AG04450 (cell line): Measurements from ENCODE around the gene MALSU1. TPM values are rescaled to one million over a fixed set of nuclear protein-coding genes. Genes with fewer than 3 reads are reported as not detected.
A peak's percentile ranks its signal among the peaks of the same experiment; 100 is the strongest.

Experiments used
- CTCF ChIA-PET: fragments of 300-600, 350-600 bp; formaldehyde crosslinking; extraction: SDS; loops from one replicate; lab custom pipeline; 2022; ENCODE audit warnings: antibody characterized with exemption, inconsistent platforms; lab: Charles Lee
- POLR2A ChIA-PET: fragments of 350-600 bp; formaldehyde crosslinking; extraction: SDS; loops from one replicate; lab custom pipeline; 2021; ENCODE audit warnings: antibody characterized with exemption, inconsistent platforms; lab: Yijun Ruan, JAX
- DNase-seq: peaks from one replicate; pipeline ENCODE4 v3.0.0-alpha.2; 2011; ENCODE audit warnings: low read depth, low spot score
- H3K27ac ChIP-seq: one replicate; pipeline ENCODE4 v1.5.1; 2012; ENCODE audit warnings: low read depth, low read length, control low read depth
- H3K27me3 ChIP-seq: one replicate; pipeline ENCODE4 v1.6.0; 2012; ENCODE audit warnings: low read length; ENCODE audit not compliant: control insufficient read depth, insufficient read depth
- H3K4me3 ChIP-seq: 2 replicates; pipeline ENCODE4 v1.5.1; 2011; ENCODE audit warnings: mild to moderate bottlenecking, low read depth, low read length, control low read depth
- H3K9me3 ChIP-seq: 2 replicates; pipeline ENCODE4 v1.5.1; 2012; ENCODE audit warnings: low read length; ENCODE audit not compliant: control insufficient read depth, insufficient read depth
- CTCF ChIP-seq: IDR thresholded peaks from 2 replicates; pipeline ENCODE4 v1.5.1; 2011; ENCODE audit warnings: low read depth, low read length, control low read depth, inconsistent platforms
- polyA plus RNA-seq: library from polyadenylated mRNA; depleted of rRNA; stranded (reverse); fragments of >200 nt; gene quantifications from 2 replicates; pipeline ENCODE4 v1.2.3, GENCODE V29; 2011

MALSU1 gene
- polyA plus RNA-seq, 1 experiment, result 82.2 TPM

GRCh38 chr7:23276376-23276775 is 22.8 kb upstream of the MALSU1 start:
- no peak; the same call in none of the 2 replicates for TF ChIP-seq CTCF
- DNase-seq, result no peak
- no peak overlapping the region for H3K27ac ChIP-seq
- no peak overlapping the region for H3K4me3 ChIP-seq
- no peaks in the 10 kb centered on the region for H3K9me3 ChIP-seq
- peaks cover 7% of the 10 kb centered on the region for H3K27me3 ChIP-seq
- POLR2A ChIA-PET, result no interaction called here
- CTCF ChIA-PET, result interaction anchor here (0.8 to 3.1 kb wide), 16 partner anchors 8 to 270 kb away, joined by 3 to 20 read pairs (median 4); no protein-coding TSS in a partner anchor

DNA sequence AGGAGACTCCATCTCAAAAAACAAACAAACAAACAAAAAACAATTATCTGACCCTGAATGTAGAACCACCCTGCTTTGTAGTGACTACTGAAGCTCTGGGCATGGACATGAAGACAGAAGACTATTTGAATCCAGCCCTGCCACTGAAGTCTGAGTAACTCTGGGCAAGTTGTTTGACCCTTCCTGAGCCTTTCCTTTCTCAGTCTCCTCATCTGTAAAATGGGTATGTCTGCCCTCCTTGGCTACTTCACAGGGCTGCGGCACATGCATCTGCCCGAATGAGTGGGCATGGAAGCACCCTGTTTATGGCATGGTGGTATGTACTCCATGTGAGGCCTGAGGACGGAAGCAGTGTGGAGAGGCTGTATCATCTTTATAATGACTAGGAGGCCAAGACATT is 22.2 kb upstream of the MALSU1 start:
- no peak for DNase-seq
- CTCF ChIA-PET, result interaction anchor here (0.5 to 3.1 kb wide), 21 partner anchors 9 to 246 kb away, joined by 3 to 20 read pairs (median 4); no protein-coding TSS in a partner anchor
- H3K27ac ChIP-seq, result no peak overlapping the region
- peaks cover 5% of the 10 kb centered on the region for H3K27me3 ChIP-seq
- no peak overlapping the region for H3K4me3 ChIP-seq
- H3K9me3 ChIP-seq, result no peaks in the 10 kb centered on the region
- TF ChIP-seq CTCF, result no peak; the same call in 1 of the 2 replicates
- POLR2A ChIA-PET, result no interaction called here

DNA sequence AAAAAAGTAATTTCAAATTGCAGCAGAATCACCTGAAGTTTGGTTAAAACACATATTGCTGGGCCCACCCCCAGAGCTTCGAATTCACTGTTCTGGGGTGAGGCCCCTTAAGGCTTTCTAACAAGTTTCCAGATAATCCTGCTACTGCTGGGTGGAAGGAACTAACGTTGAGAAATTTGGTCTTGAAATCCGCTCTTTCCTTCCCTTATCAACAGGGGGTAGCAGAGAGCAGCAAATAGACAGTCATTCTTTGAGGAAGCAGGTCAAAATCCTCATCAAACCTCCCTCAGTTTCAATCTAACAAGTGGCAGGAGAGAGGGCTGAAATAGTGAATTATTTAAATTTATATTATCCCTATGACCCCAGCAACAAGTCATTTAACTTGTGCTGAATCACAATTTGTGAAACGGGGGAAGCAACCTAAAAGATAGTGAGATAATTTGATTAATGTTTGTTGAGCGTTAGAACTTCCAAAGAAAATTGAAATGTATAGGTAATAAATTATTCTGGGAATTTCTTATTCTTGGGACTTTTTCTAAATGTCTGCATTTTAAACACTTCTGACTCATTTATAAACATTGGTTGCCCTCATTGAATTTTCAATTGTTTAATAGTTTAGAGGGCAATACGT is 21.7 kb upstream of the MALSU1 start:
- Histone ChIP-seq H3K27me3 (peaks cover 3% of the 10 kb centered on the region), H3K4me3 (no peak overlapping the region), H3K9me3 (no peaks in the 10 kb centered on the region), H3K27ac (no peak overlapping the region)
- peak; percentile 93 for TF ChIP-seq CTCF
- ChIA-PET POLR2A (no interaction called here), CTCF (interaction anchor here (0.5 to 3.1 kb wide), 23 partner anchors 10 to 269 kb away, joined by 3 to 20 read pairs (median 4); no protein-coding TSS in a partner anchor)
- peak; percentile 47 for DNase-seq

DNA sequence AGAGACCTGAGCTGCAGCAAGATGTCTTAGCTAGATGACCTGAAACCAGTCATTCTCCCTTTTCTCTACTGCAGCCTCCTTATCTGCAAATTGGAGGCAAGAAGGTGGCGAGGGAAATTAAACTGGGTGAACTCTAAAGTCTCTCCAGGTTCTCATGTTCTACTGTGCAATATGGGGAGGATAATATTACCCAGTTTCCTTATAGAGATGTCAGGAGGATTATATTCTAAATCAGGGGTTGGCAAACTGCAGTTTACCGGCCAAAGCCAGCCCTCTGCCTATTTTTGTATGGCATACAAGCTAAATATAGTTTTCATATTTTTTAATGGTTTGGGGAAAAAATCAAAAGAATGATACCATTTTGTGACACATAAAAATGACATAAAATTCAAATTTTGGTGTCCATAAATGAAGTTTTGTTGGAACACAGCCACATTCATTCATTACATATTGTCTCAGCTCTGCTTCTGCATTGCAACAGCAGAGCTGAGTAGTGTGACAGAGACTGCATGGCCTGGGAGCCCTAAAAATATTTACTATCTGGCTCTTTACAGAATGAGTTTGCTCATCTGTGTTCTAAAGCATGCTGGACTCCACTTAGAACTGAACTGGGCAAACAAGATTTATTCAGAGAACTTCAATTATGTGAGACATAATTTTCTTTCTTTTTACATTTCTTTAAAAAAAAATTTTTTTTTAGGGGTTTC is 19.2 kb upstream of the MALSU1 start:
- ChIA-PET POLR2A (no interaction called here), CTCF (interaction anchor here (0.6 to 4.2 kb wide), 5 partner anchors 7 to 268 kb away, joined by 3 to 25 read pairs (median 5); no protein-coding TSS in a partner anchor)
- no peak overlapping the region for H3K4me3 ChIP-seq
- no peaks in the 10 kb centered on the region for H3K9me3 ChIP-seq
- no peak for DNase-seq
- TF ChIP-seq CTCF, result no peak
- no peaks in the 10 kb centered on the region for H3K27me3 ChIP-seq
- H3K27ac ChIP-seq, result no peak overlapping the region

DNA sequence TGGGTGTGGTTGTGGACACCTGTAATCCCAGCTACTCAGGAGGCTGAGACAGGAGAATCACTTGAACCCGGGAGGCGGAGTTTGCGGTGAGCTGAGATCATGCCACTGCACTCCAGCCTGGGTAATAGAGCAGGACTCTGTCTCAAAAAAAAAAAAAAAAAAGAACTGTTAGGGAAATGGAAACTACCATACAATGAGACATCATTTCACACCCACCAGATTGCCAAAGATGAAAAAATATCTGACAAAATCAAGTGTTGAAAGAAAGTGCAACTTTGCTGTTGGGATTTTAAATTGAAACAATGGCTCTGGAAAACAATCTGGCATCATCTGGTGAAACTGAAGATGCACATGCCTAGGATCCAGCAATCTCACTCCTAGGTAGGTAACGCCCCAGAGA is 16.1 kb upstream of the MALSU1 start:
- Histone ChIP-seq H3K27ac (no peak overlapping the region), H3K4me3 (no peak overlapping the region), H3K9me3 (no peaks in the 10 kb centered on the region), H3K27me3 (no peaks in the 10 kb centered on the region)
- no peak for DNase-seq
- TF ChIP-seq CTCF, result no peak
- ChIA-PET POLR2A (no interaction called here), CTCF (interaction anchor here (0.6 to 4.2 kb wide), 2 partner anchors 10 to 100 kb away, joined by 6 to 25 read pairs; no protein-coding TSS in a partner anchor)
